Measurements from ENCODE around the gene GINS1. TPM values are rescaled to one million over a fixed set of nuclear protein-coding genes. Genes with fewer than 3 reads are reported as not detected.

The GINS1 gene
- total RNA-seq, 1 donor from 2014 or later = not detected

DNA sequence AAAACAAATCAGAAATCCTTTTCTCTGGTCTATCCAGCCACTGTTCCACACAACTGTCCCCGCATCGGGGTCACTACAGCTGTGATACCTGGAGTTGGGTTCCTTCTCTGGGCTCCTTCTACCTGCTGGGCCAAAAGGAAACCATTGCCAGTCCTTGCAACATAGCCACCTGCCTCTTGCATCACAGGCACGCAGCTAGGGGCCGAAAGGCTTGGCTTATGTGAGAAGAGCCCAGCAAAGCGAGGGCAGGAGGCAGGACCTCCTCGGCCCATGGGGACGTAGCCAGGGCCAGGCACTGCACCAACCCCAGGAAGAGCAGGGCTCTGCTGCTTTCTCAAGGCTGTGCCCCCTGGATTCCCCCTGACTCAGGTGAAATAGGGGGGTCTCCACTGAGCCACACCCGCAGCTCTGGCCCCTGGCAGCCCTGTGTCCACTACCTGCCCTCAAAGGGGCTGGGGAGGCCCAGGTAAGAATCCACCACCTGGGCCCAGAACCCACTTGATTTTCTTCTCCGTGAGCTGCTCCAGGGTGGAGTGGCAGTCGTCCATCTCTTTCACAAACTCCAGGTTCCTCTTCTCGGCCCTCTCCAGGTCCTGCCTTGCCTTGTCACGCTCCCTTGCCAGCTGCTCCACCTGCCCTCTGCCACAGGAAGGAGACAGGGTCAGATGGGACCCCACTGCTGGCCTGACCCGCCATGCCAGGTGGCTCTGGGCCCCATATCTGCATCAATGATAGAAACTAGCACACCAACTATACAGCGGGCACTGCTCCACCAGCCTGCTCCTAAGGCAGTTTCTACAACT, 88.9 kb downstream of the GINS1 start:
- Histone ChIP-seq H3K27ac (no peak overlapping the region), H3K4me1 (no peaks in the 10 kb centered on the region), H3K9me3 (no peaks in the 10 kb centered on the region), H3K36me3 (peaks cover 31 to 37% of the 10 kb centered on the region in 2 donors), H3K4me3 (no peak overlapping the region), H3K27me3 (no peaks in the 10 kb centered on the region)
- intact Hi-C loops (cut with DNase I) = no loop called here
- no peak for DNase-seq (ENCODE audit: low spot score in 2 of 2)
- TF ChIP-seq, protein P1, sequence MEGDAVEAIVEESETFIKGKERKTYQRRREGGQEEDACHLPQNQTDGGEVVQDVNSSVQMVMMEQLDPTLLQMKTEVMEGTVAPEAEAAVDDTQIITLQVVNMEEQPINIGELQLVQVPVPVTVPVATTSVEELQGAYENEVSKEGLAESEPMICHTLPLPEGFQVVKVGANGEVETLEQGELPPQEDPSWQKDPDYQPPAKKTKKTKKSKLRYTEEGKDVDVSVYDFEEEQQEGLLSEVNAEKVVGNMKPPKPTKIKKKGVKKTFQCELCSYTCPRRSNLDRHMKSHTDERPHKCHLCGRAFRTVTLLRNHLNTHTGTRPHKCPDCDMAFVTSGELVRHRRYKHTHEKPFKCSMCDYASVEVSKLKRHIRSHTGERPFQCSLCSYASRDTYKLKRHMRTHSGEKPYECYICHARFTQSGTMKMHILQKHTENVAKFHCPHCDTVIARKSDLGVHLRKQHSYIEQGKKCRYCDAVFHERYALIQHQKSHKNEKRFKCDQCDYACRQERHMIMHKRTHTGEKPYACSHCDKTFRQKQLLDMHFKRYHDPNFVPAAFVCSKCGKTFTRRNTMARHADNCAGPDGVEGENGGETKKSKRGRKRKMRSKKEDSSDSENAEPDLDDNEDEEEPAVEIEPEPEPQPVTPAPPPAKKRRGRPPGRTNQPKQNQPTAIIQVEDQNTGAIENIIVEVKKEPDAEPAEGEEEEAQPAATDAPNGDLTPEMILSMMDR (IDR thresholded peaks at IDR 0.05) = no peak

GRCh38 chr20:25496968-25497401, 89.5 kb downstream of the GINS1 start:
- Histone ChIP-seq H3K9me3 (no peaks in the 10 kb centered on the region), H3K4me3 (no peak overlapping the region), H3K36me3 (peaks cover 35% of the 10 kb centered on the region in 2 donors), H3K4me1 (no peaks in the 10 kb centered on the region), H3K27ac (no peak overlapping the region), H3K27me3 (no peaks in the 10 kb centered on the region)
- TF ChIP-seq, protein P1 (IDR thresholded peaks at IDR 0.05) = no peak
- intact Hi-C loops (cut with DNase I) = no loop called here
- DNase-seq (ENCODE audit: low spot score in 2 of 2) = no peak

GRCh38 chr20:25497586-25498279, 90.3 kb downstream of the GINS1 start:
- TF ChIP-seq, protein P1 (IDR thresholded peaks at IDR 0.05) = no peak
- Histone ChIP-seq H3K4me1 (no peaks in the 10 kb centered on the region), H3K4me3 (no peak overlapping the region), H3K36me3 (peaks cover 38 to 41% of the 10 kb centered on the region in 2 donors), H3K9me3 (no peaks in the 10 kb centered on the region), H3K27me3 (no peaks in the 10 kb centered on the region), H3K27ac (no peak overlapping the region)
- DNase-seq (ENCODE audit: low spot score in 2 of 2) = no peak
- intact Hi-C loops (cut with DNase I) = no loop called here

Other genes starting within 250 kb of the GINS1 start
- gene ENTPD6, start 212.0 kb upstream of the GINS1 start, total RNA-seq = 66.5 TPM
- gene PYGB, start 159.6 kb upstream of the GINS1 start, total RNA-seq = 125 TPM
- gene ABHD12, start 16.8 kb upstream of the GINS1 start, total RNA-seq = 24.3 TPM
- 18.0 TPM for gene NINL, start 177.9 kb downstream of the GINS1 start, total RNA-seq
- gene NANP, start 216.3 kb downstream of the GINS1 start, total RNA-seq = 2.6 TPM

All from ascending aorta (tissue), 2 donors.